ENCODE data around the gene CHRM2. TPM values are rescaled to one million over a fixed set of nuclear protein-coding genes. Genes with fewer than 3 reads are reported as not detected.

The CHRM2 gene
- total RNA-seq, 1 experiment from 2014 or later, result not detected

GRCh38 chr7:136953386-136953785, 84.9 kb downstream of the CHRM2 start:
- no peaks in the 10 kb centered on the region for H3K27me3 Mint-ChIP-seq (ENCODE audit: low read depth)
- H3K27ac ChIP-seq (ENCODE audit: insufficient read length, low read depth, low read length), result no peak overlapping the region
- H3K9ac ChIP-seq (ENCODE audit: extremely low read depth, insufficient read length, low read length), result no peak overlapping the region

More at GRCh38 chr7:136953386-136953785, 84.9 kb downstream of the CHRM2 start:
- Mint-ChIP-seq H3K27ac (no peak overlapping the region), H3K4me1 (no peaks in the 10 kb centered on the region), H3K36me3 (ENCODE audit: insufficient read depth in 1 of 3, low read depth in 3 of 3) (no peaks in the 10 kb centered on the region; a peak in 1 of 7 replicates), H3K9me3 (0 out of 5 replicates have a peak, but pooled peaks cover 0 to 2% of the 10 kb centered on the region in 2 experiments), H3K4me3 (no peak overlapping the region)
- Histone ChIP-seq H2AFZ (ENCODE audit: low read length) (no peak overlapping the region), H2BK12ac (ENCODE audit: insufficient read length, low read depth, low read length) (no peak overlapping the region), H3K4me2 (ENCODE audit: insufficient read depth, insufficient read length, low read length) (no peak overlapping the region), H3K23me2 (ENCODE audit: insufficient read length, low read depth, low read length, poor library complexity, severe bottlenecking) (no peaks in the 10 kb centered on the region), H3K79me2 (ENCODE audit: insufficient read depth, low read length) (no peaks in the 10 kb centered on the region), H2BK20ac (ENCODE audit: low read depth, low read length, poor library complexity, severe bottlenecking) (no peak overlapping the region), H3K23ac (ENCODE audit: insufficient read length, low read depth, low read length) (no peak overlapping the region), H2BK15ac (ENCODE audit: low read depth, low read length) (no peak overlapping the region), H3K18ac (ENCODE audit: insufficient read length, low read depth, low read length) (no peak overlapping the region), H3K27me3 (ENCODE audit: insufficient read depth, low read length) (no peaks in the 10 kb centered on the region), H4K5ac (ENCODE audit: insufficient read length, low read depth, low read length) (no peak overlapping the region), H3K14ac (ENCODE audit: insufficient read depth, low read length) (no peak overlapping the region), H3K4ac (ENCODE audit: low read depth, low read length) (no peak overlapping the region), H4K8ac (replicated peaks; ENCODE audit: insufficient read length, low read depth, low read length) (no peak overlapping the region), H2BK120ac (ENCODE audit: low read depth, low read length, poor library complexity, severe bottlenecking) (no peak overlapping the region), H3K56ac (ENCODE audit: insufficient read length, low read depth, low read length) (no peak overlapping the region), H3K4me1 (ENCODE audit: insufficient read depth, low read length) (no peaks in the 10 kb centered on the region; the same call in 1 of the 2 replicates), H2AK5ac (ENCODE audit: insufficient read length, low read length) (no peak overlapping the region), H3K9me3 (ENCODE audit: control insufficient read depth, low read depth, low read length) (no peaks in the 10 kb centered on the region), H4K20me1 (ENCODE audit: control insufficient read depth, insufficient read depth, insufficient read length) (no peaks in the 10 kb centered on the region), H4K91ac (ENCODE audit: insufficient read length, low read depth, low read length) (no peak overlapping the region), H2BK5ac (ENCODE audit: insufficient read length, low read length) (no peak overlapping the region), H3T11ph (ENCODE audit: low read length) (no peak overlapping the region), H3K79me1 (ENCODE audit: insufficient read depth, low read depth, low read length, poor library complexity, severe bottlenecking) (no peaks in the 10 kb centered on the region)
- DNase-seq, result no peak
- WGBS (ENCODE audit: extremely low coverage, insufficient read length, low lambda C conversion rate), result no CpG with 5 or more reads among the region's 3 CpGs
- TF ChIP-seq CTCF (conservative IDR thresholded peaks at IDR 0.05), result no peak
